Activated CD4-positive, CD25-positive, alpha-beta regulatory T cell treated with anti-CD3 and anti-CD28 coated beads, Interleukin-2, amount 50 U/mL, for 24 hours (primary cell): Measurements from ENCODE around the gene SF3A1.
A peak's percentile ranks its signal among the peaks of the same experiment; 100 is the strongest.
"Not testable (repeated sequence)": the region's sequence is repeated elsewhere in the genome, so short reads cannot be mapped to it uniquely, and the experiment has no call there.

Experiments used
- ATAC-seq, 2 donors: fragments of 150-1000 bp; cut with Tn5 transposase; one replicate each; pipeline ENCODE4 v1.10.0; 2021; ENCODE audit warnings: mild to moderate bottlenecking in 1 of 2, moderate library complexity in 1 of 2

SF3A1 gene, protein sequence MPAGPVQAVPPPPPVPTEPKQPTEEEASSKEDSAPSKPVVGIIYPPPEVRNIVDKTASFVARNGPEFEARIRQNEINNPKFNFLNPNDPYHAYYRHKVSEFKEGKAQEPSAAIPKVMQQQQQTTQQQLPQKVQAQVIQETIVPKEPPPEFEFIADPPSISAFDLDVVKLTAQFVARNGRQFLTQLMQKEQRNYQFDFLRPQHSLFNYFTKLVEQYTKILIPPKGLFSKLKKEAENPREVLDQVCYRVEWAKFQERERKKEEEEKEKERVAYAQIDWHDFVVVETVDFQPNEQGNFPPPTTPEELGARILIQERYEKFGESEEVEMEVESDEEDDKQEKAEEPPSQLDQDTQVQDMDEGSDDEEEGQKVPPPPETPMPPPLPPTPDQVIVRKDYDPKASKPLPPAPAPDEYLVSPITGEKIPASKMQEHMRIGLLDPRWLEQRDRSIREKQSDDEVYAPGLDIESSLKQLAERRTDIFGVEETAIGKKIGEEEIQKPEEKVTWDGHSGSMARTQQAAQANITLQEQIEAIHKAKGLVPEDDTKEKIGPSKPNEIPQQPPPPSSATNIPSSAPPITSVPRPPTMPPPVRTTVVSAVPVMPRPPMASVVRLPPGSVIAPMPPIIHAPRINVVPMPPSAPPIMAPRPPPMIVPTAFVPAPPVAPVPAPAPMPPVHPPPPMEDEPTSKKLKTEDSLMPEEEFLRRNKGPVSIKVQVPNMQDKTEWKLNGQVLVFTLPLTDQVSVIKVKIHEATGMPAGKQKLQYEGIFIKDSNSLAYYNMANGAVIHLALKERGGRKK

DNA sequence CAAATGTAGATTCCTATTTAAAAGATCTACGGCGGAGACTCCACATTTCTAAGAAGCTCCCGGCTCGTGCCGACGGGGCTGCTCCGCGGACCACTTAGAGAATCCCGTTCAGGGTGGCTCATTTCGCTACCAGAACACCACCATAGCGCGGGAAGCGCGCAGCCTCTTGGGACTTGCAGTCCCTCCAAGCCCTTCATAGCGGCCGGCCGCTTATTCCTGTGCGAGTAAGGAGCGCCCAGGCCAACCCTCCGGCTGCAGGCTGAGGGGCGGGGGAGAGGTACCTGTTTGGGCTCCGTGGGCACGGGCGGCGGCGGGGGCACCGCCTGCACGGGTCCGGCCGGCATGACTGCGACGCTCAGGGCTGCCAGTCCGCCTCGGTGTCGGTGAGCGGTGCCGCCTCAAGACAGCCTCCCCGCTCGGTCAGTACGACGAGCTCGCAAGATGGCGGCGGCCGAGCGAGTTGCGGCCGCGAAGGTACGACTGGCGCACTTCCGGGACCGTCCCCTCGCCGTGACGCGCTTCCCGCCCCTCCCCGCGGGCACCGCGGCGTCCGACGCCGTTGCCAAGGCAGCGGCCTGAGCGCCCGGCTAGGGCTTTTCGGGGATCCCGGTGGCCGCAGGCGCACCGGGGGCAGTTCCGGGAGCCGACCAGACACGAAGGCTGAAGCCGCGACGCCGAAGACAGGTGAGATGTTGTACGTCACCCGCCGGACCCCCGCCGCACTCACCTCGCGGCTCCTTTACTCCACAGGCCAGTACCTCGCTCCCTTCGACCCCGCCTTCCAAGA lies at the start of gene SF3A1, which contains the start of gene CCDC157:
Gene SF3A1 (minus strand): TSS at position 446 of the 787 bp plus-strand sequence. CDS start 102 bp downstream, at position 344.
Gene CCDC157 (plus strand): TSS at position 559 of the 787 bp plus-strand sequence. CDS start 8,994 bp downstream, outside the sequence.
- ATAC-seq, result peak; percentile 96

DNA sequence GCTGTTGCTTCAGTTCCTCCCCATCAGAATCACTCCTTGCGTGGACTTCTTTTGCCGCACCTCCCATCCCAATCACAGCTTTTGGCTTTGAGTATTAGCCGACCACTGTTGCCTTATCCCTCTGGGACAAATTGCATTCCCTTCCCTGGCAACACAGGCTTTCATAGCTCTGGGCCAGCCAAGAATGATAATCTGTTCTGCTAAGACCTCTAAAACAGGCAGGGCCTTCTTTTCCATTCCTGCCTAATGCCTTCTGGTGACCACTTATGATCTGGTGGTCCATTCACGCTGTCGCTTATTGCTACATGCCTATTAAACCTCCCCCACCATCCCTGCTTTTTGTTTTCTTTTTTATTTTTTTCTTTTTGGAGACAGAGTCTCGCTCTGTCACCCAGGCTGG lies 49.7 kb upstream of the SF3A1 start:
- ATAC-seq, result no peak

DNA sequence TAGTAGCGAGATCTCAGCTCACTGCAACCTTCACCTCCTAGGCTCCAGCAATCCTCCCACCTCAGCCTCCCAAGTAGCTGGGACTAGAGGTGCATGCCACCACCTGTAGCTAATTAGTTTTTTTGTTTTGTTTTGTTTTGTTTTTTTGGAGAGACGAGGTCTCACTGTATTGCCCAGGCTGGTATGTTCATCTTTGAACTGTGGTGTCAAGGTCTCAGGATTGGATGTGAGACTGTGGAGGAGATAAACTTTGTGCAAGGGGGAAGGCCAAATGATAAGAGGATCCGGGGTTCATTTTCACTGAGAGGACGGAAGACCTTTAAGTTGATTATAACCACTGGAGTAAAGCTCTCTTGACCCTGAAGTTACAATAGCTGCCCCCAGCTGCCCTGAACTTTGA lies 49.0 kb upstream of the SF3A1 start:
- ATAC-seq, result no peak

DNA sequence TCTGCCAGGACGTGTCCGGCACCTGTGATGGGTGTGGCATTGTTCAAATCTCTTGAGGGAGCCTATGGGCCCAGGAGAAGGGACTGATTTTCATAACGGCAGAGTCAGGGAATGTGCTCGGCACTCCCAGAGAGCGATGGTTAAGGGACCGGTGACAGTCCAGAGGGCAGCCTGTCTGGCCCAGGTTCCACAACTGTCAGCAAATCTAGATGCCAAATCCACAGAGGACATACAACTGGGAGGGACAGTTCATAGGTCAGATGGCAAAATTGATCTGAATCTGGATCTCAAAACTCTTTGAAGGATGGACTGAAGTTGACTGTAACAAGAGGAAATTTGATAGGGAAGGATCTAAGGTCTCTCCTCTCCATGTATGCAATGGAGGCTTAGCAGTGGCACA lies 47.6 kb upstream of the SF3A1 start:
- ATAC-seq, result no peak

DNA sequence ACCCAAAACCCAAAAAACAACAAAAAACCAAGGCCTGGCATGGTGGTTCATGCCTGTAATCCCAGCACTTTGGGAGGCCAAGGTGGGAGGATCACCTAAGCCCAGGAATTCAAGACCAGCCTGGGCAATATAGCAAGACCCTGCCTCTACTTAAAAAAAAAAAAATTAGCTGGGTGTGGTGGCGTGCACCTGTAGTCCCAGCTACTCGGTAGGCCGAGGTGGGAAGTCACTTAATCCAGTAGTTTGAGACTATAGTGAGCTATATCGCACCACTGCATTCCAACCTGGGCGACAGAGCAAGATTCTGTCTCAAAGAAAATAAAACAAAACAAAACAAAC lies 46.0 kb upstream of the SF3A1 start:
- ATAC-seq, result not testable (repeated sequence)

DNA sequence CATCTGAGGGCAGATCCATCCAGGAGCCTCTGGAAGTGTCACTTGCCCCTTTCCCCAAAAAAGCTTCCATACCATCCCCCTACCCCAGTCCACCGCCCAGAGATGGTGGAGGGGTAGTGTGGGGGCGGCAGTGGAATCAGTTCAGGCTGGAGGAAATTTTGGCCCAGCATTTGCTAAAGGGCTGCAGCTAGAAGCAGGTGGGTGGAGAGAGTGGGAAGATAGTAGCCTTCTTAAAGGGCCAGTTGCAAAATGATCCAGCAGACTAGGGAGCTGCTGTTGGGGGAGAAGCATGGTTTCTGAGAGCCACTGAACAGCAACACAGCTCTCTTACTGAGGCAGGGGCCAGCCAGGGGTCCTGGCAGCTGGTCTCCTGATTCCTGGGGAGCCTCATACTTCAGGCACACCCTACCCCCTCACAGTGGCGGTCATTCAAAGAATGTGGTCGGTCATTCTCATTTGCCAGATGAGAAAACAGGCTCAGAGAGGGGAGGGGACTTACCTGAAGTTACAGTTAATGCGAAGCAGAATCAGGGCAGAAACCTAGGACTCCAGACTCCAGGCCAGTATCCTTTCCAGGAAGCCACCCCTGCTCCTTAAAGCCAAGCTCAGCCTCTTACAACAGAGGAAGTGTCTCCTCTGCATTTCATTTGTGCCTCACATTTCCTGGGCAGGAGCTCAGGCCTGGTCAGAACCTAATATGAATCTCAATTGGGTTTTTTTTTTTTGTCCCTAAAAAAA lies 45.5 kb upstream of the SF3A1 start:
- ATAC-seq, result no peak

DNA sequence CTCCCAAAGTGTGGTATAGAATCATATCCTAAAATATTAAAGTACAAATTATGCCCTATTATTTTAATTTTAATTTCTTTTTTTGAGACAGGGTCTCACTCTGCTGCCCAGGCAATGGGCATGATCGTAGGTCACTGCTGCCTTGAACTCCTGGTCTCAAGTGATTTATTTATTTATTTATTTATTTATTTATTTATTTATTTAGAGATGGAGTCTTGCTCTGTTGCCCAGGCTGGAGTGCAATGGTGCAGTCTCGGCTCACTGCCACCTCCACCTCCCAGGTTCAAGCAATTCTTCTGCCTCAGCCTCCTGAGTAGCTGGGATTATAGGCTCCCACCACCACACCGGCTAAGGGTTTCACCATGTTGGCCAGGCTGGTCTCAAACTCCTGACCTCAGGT lies 44.3 kb upstream of the SF3A1 start:
- not testable (repeated sequence) for ATAC-seq

DNA sequence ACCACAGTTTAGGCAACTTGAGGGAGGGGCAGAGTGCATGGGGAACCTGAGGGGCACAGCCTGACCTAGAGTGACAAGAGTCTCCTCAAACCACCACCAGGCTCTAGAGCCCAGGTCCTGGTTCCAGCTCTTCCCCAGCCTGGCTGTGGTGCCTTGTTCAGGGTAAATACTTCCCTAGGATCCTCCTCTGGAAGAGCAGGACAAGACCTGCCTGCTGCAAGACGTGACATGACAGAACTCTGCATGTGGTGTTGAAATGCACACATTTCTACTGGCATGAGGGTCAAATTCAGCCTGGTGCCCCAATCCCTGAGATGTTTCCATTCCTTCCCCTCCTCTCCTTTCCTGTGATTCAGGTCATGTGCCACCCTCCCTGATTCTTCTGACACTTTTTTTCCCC lies 43.5 kb upstream of the SF3A1 start:
- no peak for ATAC-seq

DNA sequence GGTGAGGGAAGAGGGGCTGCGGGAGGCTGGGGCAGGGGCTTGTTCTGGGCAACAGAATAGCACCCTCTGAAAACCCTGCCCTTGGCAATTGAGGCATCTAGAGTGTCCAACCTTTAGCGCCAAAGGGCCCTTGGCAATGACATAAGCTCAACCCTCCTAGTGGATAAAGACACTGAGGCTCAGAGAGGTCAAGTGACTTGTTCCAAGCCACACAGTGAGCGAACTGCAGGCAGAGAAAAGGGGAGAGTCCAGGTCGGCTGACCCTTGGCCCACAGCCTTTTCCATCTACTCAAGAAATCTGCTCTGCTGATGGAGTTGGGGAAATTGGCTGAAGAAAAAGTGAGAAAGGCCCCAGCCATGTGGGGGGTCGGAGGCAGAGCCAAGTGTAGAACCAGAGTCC lies 43.0 kb upstream of the SF3A1 start:
- ATAC-seq, result no peak

DNA sequence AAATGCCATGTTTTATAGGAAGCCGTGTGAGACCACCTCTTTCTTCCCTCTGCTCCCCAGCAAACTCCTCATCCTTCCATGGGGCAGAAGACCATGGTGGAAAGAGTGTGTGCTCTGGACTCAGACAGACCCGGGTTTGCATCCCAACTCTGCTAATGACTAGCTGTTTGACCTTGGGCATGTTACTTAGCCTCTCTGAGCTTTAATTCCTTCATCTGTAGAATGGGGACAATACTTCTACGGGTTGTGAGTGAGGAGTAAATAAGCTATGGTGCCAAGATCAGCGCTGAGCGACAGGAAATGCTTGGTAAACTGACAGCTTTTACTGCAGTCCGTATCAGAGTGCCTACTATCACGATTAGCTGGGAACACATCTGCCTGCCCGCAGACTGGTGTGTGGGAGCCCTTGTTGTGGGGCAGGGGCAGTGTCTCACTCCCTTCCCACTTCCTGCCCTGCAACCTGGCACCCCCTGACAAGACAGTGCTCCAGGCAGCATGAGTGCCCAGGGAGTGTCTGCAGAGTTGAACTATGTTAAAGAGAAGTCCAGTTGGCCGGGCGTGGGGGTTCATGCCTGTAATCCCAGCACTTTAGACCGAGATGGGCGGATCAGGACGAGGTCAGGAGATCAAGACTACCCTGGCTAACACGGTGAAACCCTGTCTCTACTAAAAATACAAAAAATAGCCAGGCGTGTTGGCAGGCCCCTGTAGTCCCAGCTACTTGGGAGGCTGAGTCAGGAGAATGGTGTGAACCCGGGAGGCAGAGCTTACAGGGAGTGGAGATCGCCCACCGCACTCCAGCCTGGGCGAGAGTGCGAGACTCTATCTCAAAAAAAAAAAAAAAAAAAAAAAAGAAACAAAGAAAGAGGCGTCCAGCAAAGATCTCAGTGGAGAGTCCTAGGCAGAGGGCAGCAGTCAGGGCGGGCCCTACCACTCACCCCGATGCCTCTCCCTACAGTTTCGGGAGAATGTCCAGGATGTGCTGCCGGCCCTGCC lies 42.3 kb upstream of the SF3A1 start:
- ATAC-seq, result no peak

DNA sequence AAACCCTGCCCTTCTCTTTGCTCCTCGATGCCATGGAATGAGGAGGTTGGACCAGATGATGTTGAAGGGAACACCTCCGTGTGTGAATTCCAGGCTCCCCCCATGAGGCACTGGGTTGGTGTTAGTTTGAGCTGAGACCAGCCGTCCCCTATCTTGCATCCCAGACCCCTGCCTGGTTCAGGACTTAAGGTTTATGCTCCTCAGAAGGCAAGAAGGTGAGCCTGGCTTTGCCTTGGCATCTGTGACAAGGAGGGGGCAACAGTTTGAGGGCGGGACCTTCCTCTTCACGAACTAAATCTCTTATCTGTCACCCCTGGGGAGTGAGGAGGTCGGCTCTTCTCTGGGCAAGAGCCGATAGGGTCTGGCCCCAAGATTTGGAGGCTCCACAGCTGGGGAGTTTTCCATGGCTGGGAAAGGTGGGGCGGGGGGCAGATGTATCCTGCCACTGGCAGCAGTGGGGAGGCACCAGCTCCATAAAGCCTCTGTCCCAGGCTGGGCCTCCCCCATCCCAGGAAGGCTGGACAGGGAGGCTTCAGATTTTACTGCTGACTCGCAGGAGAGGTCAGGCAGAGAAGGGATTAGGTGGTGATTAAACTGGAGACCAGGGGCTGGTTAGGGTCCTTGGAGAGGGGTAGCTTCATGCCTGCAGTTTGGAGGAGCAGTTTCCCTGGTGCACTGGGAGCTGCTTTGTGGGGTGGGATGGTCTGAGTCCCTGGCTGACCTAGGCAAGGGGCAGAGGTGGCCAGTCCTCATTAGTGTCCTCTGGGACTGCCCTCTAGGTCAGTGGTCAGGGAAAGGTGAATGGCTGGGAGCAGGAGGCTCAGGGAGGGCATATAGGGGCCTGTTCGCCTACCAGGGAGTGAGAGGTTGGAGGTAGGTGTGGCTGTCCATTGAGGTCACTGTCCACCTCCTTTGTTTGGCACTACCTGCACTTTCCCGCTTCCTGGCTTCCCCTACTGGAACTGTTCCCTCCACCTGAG lies 41.3 kb upstream of the SF3A1 start:
- no peak for ATAC-seq

DNA sequence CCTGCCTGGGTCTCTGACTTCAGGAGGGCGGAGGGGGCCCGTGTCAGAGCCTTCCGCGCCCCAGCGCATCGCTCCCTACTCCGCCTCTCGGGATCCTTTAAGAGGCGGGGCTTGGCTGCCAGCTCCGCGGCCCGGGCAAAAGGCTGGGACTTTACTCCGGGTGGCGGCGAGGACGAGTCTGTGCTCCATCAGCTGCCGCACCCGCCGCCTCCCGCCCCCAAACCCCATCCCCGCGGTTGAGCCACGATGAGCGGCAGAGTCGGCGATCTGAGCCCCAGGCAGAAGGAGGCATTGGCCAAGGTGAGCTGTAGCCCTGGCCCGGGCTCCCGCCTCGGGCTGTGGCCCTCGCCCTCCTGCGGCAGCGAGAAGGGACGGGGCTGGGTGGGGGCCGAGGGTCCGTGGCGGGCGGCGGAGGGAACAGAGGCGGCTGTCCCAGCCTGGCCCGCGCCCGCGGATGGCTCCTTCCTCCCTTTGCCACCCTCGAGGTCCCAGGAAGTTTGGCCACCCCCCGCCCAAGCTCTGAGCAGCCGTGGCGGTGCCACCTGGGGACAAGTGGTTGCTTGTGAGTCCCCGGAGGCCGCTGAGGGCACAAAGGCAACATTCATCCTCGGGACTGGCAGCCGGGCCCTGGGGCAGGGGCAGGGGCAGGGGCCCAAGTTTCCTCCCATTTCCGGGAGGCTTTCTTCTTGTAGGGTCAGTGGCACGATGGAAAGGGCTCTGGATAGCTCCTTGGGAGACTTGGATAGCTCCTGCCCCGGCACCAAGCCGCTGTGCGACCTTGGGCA lies 40.4 kb upstream of the SF3A1 start, which contains the start of gene SEC14L2:
Gene SEC14L2 (plus strand): TSS at position 148 of the 785 bp plus-strand sequence. CDS start 99 bp downstream, at position 247.
- ATAC-seq, result peak; percentile 75 to 81

DNA sequence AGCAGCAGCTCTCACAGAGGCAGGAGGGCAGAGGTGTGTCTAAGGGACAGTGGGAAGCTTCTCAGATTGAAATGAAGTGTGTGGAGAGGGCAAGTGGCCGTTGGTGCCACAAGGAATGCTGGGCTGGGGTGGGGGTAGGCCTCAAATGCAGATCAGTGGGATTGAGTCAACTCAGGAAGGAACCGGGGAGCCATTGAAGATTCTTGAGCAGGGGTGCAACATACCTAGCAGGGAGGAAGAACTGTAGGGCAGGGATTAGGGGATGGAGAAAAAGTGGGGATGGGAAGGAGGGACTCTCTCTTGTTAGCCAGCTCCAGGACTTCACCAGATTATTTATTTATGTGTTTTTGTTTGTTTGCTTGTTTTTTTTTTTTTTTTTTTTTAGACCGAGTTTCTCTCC lies 37.2 kb upstream of the SF3A1 start:
- no peak for ATAC-seq

DNA sequence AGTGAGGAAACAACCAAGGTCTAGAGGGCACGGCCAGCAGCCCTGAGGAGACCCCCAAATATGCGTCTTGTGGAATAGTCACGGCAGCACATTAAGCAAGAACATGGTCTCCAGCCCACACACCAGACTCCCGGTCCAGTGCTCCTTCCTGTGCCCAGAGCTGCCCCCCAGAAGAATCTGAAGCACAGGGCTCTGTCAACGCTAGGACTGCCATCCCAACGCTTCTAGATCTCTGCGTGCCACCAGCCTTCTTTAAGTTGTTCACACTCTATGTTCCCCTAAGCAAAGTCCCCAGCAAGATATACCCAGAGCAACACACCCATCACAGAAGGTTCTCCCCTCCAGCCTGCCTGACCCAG lies 36.6 kb upstream of the SF3A1 start:
- no peak for ATAC-seq

DNA sequence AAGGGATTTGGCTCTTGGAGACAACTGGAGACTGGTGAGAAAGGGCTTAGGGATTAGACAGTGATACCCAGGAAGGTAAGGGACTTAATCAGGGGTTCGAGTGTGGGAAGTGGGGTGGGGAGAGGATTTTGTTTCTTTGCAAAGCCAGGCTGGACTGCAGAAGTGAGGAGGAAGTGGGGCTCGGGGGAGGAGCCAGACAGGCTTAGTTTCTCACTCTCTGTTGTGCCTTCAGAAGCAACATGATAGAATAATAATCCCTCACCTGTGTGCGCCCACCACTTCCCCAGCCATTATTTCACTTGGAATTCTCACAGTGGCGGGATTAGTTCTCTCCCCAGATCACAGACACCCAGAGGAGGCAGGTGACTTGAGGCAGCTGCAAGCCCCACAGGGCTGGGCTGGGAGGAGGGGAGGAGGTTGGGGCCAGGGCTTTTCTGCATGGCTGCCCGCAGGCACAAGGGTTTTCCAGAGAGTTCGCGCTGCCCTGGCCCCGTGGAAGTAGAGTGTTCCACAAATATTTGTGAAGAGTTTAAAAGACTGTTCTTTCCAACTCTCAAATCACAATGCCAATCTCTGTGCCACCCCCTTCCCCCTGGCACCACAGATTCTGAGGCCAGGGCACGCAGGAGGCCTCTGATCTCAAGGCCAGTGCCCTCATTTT lies 36.1 kb upstream of the SF3A1 start:
- ATAC-seq, result no peak

DNA sequence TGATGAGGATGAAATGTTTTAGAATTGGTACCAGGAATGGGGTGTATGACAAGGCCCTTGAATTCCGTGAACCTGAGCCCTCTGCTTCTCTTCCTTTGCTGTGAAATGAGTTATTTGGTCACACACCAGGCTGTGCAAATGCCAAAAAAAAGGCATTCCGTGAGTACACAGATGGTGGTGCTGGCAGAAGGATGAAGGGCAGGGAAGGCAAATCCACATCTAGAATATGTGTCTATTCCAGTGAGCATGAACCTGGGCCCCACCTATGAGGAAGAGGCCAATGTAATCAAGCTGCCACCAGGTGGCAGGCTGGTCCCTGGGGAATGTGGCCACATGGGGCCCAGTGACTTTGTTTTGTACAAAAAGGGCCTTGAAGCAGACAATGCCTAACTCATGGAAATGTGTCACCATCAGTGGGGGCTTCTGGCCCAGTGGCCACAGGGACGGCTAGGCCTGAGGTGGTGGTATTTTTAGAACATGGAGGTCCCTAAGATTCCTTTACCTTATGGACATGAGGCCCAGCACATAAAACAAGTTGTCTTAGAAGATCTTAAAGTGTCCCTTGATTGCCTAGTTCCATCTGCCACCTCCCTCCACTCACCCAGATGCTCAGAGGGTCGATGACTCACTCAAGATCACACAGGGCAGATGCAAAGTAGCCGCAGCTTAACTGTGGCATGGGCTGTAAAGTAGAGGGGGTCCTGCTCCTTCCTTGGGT lies 34.4 kb upstream of the SF3A1 start:
- ATAC-seq, result peak; percentile 61 to 64

DNA sequence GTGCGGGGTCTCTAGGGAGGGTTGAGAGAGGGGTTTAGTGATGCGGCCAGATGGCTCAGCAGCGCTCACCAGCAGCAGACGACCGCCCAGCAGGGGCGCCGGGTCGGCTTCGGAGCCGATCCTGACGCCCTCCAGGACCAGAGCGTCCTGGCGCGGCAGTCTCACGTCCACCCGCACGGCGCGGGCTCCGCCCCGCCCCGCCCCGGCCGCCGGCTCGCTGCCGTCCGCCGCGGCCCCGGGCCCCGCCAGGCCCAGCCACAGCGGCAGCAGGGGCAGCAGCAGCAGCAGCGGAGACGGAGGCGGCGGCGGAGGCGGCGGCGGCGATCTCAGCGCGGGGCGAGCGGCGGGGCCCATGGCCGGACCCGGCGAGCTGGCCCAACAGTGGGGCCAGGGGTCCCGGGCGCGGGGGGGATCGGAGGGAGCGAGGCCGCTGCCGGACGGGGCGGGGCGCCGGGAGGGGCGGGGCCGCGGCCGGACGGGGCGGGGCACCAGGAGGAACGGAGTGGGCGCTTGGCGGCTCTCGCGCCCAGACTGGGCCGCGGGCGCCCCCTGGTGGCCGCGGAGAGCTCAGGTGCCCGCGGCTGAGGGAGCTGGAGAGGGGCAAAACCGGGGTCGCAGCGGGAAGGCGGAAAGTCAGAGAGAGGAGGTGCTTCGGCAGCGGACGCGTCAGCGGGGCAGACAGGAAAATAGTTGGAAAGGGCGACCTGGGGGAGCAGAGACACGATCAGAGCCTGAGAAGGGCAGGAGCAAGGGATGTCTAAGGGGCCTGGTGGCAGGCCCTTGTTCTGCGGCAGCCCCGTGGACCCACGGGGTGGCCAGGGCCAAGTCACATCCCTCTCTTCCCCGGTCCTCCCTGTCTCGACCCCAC lies 30.5 kb upstream of the SF3A1 start, which contains the start of gene RNF215:
Gene RNF215 (minus strand): TSS at position 452 of the 868 bp plus-strand sequence. CDS start 98 bp downstream, at position 354.
- peak; percentile 79 to 89 for ATAC-seq
